ENCODE measurements around the gene ELOVL3.

Gene ELOVL3

GRCh38 chr10:102261196-102261595 lies 35.1 kb downstream of the ELOVL3 start:
- DNase-seq = no peak

- no peak for DNase-seq
Measured at GRCh38 chr10:102261842-102262241, 35.7 kb downstream of the ELOVL3 start.

GRCh38 chr10:102262744-102263370 lies 36.8 kb downstream of the ELOVL3 start:
- DNase-seq = no peak

- no peak for DNase-seq
Measured at GRCh38 chr10:102264371-102264770, 38.3 kb downstream of the ELOVL3 start.

GRCh38 chr10:102266670-102267069 lies 40.6 kb downstream of the ELOVL3 start:
- no peak for DNase-seq

GRCh38 chr10:102267748-102268147 lies 41.6 kb downstream of the ELOVL3 start:
- no peak for DNase-seq

- no peak for DNase-seq
Measured at GRCh38 chr10:102268375-102268888, 42.3 kb downstream of the ELOVL3 start.

- DNase-seq = no peak
Measured at GRCh38 chr10:102269017-102269416, 42.9 kb downstream of the ELOVL3 start.

- DNase-seq = no peak
Measured at GRCh38 chr10:102274062-102274461, 48.0 kb downstream of the ELOVL3 start.

GRCh38 chr10:102275343-102275742 lies 49.2 kb downstream of the ELOVL3 start:
- no peak for DNase-seq

GRCh38 chr10:102279104-102279503 lies 53.0 kb downstream of the ELOVL3 start:
- DNase-seq = no peak

All from CD4-positive, alpha-beta T cell treated with Interleukin-17A for 1 hour (primary cell).